Activated CD4-positive, alpha-beta T cell treated with anti-CD3 and anti-CD28 coated beads, Interleukin-10, Interleukin-2, amounts not matched to agents 100 ng/mL and 50 ng/mL, durations not matched to agents 16 hours and 8 hours (primary cell): ENCODE measurements around the gene CHCHD6.

Experiments
- DNase-seq: peaks from one replicate; pipeline ENCODE4 v3.0.0-alpha.2; 2020

CHCHD6 gene

DNA sequence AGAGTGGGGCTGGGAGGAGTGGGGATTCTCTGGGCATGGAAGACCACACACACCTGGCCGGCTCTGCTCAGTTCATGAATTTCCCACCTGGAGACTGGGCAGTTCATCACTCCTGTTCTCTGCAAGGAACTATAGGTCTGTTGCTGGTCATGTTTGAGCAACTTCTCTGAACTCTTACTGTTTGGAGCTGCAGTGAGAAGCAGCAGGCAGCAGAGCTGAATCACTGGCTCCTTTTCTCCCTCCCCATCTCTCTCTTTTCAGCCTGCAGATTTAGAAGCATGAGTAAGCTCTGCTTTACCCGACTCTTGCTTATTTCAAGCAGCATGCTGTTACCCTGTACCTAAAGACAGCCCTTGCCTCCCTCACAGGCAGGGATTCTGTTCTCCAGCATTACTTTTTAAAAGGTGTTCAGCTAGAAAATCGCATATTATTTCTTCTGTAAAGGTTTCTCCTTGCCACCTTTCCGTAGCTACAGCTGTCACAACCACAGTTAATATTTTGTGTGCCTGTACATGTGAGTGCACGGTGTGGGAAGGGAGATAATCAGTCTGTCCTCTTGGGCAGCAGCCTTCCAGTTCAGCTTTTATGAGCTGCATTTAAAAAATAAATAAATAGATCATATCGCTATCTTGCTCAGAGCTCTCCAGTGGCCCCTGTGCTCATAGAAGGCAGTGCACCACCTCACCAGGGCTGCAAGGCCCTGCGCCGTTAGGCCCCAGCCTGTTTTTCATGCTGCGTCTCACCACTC, 131.6 kb downstream of the CHCHD6 start:
- no peak for DNase-seq

DNA sequence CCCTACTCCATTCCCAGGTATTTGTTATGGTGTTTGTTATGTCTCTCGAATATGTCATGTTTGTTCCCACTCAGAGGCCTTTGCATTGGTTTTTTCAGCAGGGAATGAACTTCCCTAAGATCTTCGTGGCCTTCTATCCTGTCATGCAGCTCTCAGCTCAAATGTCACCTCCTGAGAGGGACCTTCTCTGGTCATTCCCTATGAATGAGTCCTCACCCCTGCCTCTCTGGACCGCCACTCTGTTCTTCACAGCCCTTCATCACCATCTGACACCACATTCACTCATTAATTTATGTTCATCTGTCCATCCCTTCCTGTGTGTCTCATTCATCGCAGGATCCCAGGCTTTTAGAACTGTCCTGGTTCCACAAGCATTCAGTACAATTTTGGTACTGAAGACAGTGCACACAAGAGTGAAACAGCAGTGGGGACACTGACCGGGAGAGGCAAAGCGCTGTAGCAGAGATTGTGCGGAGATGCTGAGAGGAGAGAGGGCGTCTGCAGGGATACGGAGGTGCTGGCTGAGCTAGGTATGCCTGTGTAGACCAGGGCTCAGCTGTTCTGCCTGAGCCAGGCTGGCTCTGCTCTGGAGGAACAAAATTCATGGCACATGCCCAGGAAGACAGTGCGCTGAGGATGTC, 132.3 kb downstream of the CHCHD6 start:
- DNase-seq: no peak

DNA sequence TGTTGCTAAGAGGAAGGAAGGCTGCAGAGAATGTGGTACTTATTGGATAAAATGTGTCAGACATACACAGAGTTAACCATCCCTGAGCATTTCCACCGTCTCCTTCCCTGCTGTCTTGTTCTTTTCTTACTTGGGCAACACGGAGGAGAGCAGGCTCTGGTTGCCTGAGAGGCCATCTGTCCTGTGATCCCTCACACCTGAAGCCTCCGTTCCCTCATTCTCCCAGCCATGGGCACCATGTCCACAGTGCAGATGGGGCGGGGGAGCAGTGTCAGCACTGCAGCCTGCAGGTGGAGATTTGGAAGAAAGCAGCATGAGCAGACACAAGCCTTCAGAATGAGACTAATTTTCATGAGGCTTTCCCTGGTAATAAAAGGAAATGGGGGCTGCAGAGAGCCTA, 133.7 kb downstream of the CHCHD6 start:
- DNase-seq: no peak

DNA sequence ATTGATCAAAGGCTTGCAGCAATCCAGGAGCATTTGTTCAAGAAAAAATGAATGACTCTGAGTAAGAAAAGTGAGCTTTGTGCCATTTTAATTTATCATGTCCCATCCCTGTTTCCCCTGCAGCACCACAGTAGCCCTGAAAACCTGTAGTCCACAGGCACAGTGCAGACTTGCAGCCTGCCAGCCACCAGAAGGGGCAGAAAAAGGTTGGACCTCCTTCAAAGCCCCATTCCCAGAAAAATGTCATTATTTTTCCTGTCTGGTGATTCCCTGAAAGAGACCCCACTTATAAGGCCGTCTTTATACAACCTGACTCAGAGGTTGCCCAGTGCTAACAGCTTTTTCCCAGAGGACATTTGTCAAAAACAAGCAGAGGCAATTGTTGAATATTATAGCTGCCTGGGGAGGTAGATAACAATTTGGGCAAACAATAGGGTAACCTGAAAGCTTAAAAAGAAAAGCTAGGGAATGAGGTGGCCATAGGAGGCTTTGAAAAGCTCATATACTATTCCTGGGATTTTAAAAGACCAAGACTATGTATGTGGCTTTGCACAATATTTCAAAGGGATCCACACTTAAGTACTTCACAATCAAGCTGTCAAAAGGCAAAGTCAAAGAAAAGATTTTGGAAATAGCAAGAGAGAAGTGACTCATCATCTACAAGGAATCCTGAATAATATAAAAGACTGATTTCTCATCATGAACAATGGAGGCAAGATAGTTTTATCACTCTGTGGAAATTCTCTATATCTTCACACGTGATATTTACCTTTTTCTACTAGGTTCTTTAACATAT, 142.1 kb downstream of the CHCHD6 start:
- no peak for DNase-seq

DNA sequence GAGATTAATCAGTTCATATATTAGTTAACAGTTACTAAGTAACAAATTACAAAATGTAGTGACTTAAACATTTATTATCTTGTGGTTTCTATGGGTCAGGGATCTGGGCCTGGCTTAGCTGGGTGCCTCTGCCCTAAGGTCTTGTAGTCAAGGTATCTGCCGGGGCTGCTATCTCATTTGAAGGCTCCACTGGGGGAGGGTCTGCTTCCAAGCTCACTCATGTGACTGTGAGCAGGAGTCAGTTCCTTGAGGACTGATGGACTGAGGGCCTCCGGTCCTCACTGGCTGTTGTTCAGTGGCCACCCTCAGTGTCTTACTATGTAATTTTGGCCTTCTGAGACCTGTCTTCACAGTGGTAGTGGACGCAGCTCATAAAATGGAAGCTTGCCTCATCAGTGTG, 143.0 kb downstream of the CHCHD6 start:
- no peak for DNase-seq

- no peak for DNase-seq
Measured at GRCh38 chr3:126848991-126849390, 145.0 kb downstream of the CHCHD6 start.

GRCh38 chr3:126849768-126850167, 145.7 kb downstream of the CHCHD6 start:
- DNase-seq: no peak

DNA sequence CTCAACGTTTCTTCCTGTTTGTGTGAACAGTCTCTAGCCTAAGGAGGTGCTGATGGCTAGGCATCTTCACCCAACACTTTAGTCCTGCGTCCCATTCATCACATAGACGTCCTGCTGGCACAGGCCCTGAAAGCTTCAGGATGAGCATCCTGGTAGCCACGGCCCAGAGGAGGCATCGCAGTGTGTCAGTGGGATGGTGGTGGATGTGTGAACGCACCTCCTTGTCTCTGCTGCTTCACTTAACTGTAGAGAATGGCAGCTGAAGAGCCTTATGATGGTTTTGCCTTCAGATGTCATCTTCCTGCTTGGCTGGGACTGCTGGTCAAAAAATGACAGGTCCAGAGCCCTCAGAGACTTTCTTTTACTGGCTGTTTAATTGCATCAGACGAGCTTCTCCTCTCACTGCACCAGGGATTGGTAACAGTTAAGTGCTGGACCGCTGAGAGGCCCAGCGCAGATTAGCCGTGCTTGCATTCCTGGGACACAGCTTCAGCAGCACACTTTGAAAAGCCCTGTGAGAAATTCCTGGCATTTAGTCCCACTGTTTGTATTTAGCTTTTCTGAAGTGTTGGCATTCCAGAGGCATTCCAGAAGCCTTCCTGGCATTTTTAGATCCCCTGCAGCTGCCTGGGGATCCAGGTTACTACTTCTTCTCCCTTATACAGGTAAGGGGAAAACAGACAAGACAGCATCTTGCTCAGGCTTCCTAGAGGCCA, 146.5 kb downstream of the CHCHD6 start:
- DNase-seq: no peak

- no peak for DNase-seq
Measured at GRCh38 chr3:126851382-126851781, 147.3 kb downstream of the CHCHD6 start.

DNA sequence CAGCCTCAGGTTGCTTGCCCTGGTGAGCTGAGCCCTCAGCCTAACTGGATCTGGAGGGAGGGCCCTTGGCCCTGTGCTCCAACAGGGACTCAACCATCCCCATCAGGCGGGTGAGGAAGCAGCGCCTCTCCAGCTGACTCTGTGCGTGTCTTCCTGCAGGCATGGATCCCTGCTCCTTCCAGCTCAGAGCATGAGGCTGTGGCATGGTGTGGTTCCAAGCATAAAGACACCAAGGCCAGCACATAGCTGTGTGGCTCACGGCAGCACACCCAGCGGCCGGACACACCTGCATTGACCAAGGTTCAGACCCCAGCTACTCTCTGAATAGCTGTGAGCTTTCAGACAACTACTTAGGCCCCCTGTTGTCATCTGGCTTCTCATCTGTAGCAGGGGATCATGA, 147.9 kb downstream of the CHCHD6 start:
- no peak for DNase-seq

GRCh38 chr3:126852511-126852910, 148.5 kb downstream of the CHCHD6 start:
- no peak for DNase-seq

DNA sequence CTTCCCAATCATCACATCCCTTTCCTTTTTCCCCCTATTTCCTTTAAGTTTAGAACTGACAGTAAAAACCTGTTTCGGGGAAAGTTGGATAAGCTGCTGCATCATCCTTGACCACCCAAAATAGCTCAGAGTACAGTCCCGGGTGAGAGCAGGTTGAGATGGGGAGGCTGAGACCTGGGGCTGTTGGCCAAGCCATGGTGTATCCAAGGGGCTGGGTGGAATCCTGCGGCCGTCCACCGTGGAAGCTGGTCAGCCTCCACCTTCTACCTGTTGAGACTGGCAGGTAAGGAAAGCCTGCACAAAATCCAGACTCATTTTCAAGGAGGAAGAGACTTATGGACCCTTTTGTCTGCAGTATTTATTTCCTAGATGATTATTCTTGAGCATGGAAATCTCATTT, 150.6 kb downstream of the CHCHD6 start:
- no peak for DNase-seq

DNA sequence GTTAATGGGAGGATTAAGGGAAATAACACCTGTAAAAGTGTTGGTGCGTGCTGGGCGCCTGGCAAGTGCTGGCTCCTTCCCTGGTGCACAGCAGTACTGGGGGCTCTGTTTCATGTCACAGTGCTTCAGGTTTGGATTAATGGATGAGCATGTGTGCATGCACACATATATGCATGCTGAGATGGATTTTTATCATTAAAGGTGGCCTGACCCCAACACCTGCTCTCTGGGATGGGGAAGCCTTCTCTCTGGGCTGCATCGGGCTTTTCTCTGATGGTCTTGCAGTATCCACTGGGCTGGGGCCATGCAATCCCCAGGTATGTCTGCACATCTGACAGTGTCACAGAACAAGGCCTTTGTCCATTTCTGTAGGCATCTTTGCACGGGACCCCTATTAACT, 151.3 kb downstream of the CHCHD6 start:
- no peak for DNase-seq

GRCh38 chr3:126857928-126858327, 153.9 kb downstream of the CHCHD6 start:
- DNase-seq: no peak

DNA sequence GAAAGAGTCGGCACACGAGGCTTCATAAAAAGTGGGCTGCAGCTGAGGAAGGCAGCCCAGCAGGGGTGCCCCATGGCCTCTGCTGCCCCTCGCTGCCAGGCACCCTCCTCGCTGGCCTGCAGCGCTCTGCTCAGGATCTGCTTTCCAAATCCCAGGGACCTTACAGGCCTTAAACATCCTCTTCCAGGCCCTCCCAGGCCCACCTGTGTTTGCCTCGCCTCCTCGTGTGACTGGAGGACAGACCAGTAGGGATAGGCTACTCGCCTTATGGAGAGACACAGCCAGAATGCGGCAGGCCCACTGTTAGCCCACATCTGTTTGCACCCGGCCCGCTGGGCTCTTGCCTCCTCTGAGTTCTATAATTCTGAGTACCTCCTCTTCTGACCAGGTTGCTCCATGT, 154.4 kb downstream of the CHCHD6 start:
- no peak for DNase-seq

DNA sequence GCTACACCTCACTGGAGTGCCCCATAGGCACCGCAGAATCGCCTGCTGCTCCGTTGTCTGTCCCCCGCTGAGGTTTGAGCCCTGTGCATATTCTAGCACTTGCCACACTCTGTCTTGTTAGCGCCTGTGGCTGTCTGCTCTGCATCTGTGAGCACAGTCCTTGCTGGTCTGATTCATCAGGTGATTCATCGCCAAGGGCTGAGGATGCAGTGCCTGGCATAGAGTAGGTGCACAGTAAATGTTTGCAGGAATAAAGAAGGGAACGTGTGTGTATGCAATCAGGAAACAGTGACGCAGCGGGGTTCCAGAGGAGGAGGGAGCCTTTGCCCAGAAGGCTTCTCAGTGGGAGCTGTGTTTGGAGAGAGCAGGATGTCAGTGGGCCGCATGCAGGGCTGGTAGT, 154.8 kb downstream of the CHCHD6 start:
- peak; percentile 5 for DNase-seq

DNA sequence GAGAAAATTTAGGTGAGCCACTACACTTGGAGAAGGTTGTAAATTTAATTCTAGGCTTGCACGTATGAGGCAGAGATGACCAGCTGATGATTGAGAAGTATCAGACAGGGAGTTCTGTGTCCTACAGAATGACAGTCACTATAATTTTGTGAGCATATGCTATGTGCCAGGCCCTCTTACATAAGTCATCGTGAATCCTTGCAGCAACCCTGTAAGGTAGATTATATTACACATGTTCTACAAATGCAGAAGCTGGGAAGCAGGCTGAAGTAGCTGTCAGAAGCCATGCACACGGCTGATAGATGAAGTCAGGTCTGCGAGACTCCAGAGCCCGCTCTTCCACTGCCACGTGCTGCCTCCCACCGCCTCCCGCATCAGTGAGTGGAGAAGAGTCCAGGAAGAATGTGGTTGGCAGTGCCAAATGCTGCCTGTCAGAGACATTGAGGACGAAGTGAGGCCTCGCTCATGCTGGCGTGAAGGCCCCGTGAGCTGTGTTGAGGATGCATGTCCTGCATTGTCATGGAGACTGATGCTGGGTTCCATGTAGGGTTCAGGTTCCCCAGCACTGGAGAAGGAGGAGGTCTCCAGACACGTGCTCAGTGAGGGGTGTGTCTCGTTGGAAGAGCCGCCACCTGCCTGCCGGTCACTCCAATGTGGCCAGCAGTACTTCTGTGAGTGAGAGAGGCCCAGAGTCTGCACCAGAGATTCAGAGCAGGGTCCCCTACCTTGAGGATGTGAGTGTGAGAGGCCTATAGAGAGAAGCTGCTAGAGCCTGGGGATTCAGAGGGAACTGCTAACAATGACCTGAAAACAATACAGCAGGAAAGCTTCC, 155.6 kb downstream of the CHCHD6 start:
- DNase-seq: no peak

DNA sequence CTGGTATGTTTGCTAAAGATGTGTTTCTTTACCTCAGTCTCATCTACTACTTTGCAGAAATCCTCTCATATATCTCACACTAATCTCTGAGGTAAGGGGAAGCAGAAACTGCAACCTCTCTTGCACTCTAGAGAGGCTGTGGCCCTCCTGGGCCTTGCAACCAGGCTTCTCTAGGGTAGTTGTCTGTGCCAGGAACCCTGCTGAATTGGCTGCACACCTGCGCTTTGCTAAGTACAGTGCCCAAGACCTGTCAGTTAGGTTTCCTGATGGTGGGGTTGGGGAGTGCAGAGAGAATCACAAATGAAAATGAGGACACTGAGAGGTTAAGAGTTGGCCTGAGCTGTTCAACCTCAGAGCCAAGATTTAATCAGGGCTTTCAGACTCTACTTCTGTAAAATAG, 161.7 kb downstream of the CHCHD6 start:
- DNase-seq: no peak

GRCh38 chr3:126866175-126866759, 162.2 kb downstream of the CHCHD6 start:
- no peak for DNase-seq

DNA sequence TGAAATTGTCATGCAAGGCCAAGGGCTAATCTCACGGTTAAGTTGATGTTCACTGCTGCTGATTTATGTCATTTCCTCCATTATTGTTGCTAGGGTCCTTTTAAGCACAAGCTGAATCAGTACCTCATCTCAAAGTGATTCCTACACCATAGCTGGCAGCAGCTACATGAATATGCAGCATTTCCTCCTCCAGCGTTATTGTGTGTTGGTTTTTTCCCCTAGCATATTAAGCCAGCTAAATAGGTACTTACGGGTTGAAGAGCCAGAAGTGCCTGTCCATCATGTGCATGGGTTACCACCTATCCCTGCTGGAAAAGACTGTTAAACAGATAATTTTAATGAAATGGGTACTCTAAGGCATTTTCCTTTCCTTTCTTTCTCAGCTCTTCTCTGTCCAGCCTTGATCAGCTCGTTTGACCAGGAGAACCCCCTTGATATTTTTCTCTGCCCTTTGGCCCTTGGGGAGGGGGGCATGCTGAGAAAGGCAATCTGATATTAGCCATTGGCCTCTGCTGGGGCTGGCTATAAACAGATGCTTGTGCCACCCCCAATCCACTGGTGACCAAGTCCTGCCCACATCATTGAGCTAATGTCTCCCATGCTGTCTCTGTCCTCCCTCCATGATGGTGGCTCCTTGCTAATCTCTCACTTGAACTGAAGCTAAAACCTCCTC, 163.3 kb downstream of the CHCHD6 start:
- no peak for DNase-seq

- DNase-seq: no peak
Measured at GRCh38 chr3:126867863-126868200, 163.8 kb downstream of the CHCHD6 start.
